ENCODE measurements around the gene LIG1.

The LIG1 gene

GRCh38 chr19:48194844-48195830 lies 25.0 kb upstream of the LIG1 start:
- Histone ChIP-seq H3K9ac (ENCODE audit: low read length) (no peak overlapping the region), H3K36me3 (ENCODE audit: insufficient read depth, low read length) (peaks cover 5% of the 10 kb centered on the region), H3K4me1 (ENCODE audit: insufficient read depth, low read length) (peaks cover 5% of the 10 kb centered on the region), H3K9me3 (ENCODE audit: low read length) (no peaks in the 10 kb centered on the region), H3K27ac (ENCODE audit: low read depth, low read length) (no peak overlapping the region), H3K4me3 (ENCODE audit: low read depth in 1 of 2, low read length in 2 of 2) (no peak overlapping the region), H3K27me3 (ENCODE audit: control insufficient read depth in 1 of 2, insufficient read depth in 2 of 2, low read length in 2 of 2) (no peaks in the 10 kb centered on the region)

- no peak overlapping the region for H3K4me3 ChIP-seq (ENCODE audit: low read depth in 1 of 2, low read length in 2 of 2)
- no peaks in the 10 kb centered on the region for H3K9me3 ChIP-seq (ENCODE audit: low read length)
- no peak overlapping the region for H3K27ac ChIP-seq (ENCODE audit: low read depth, low read length)
- H3K27me3 ChIP-seq (ENCODE audit: control insufficient read depth in 1 of 2, insufficient read depth in 2 of 2, low read length in 2 of 2) = no peaks in the 10 kb centered on the region
- H3K4me1 ChIP-seq (ENCODE audit: insufficient read depth, low read length) = peaks cover 5% of the 10 kb centered on the region
- H3K36me3 ChIP-seq (ENCODE audit: insufficient read depth, low read length) = peaks cover 5% of the 10 kb centered on the region
- H3K9ac ChIP-seq (ENCODE audit: low read length) = no peak overlapping the region
Measured at GRCh38 chr19:48194041-48194843, 24.1 kb upstream of the LIG1 start.

- Histone ChIP-seq H3K4me3 (ENCODE audit: low read depth in 1 of 2, low read length in 2 of 2) (no peak overlapping the region), H3K9ac (ENCODE audit: low read length) (no peak overlapping the region), H3K27ac (ENCODE audit: low read depth, low read length) (no peak overlapping the region), H3K27me3 (ENCODE audit: control insufficient read depth in 1 of 2, insufficient read depth in 2 of 2, low read length in 2 of 2) (no peaks in the 10 kb centered on the region), H3K36me3 (ENCODE audit: insufficient read depth, low read length) (peaks cover 5% of the 10 kb centered on the region), H3K4me1 (ENCODE audit: insufficient read depth, low read length) (peaks cover 5% of the 10 kb centered on the region), H3K9me3 (ENCODE audit: low read length) (no peaks in the 10 kb centered on the region)
Measured at GRCh38 chr19:48192750-48193149, 22.6 kb upstream of the LIG1 start.

GRCh38 chr19:48190885-48191284 lies 20.7 kb upstream of the LIG1 start:
- no peaks in the 10 kb centered on the region for H3K4me1 ChIP-seq (ENCODE audit: insufficient read depth, low read length)
- H3K27ac ChIP-seq (ENCODE audit: low read depth, low read length) = no peak overlapping the region
- no peak overlapping the region for H3K9ac ChIP-seq (ENCODE audit: low read length)
- H3K27me3 ChIP-seq (ENCODE audit: control insufficient read depth in 1 of 2, insufficient read depth in 2 of 2, low read length in 2 of 2) = no peaks in the 10 kb centered on the region
- H3K36me3 ChIP-seq (ENCODE audit: insufficient read depth, low read length) = peaks cover 5% of the 10 kb centered on the region
- H3K4me3 ChIP-seq (ENCODE audit: low read depth in 1 of 2, low read length in 2 of 2) = no peak overlapping the region
- H3K9me3 ChIP-seq (ENCODE audit: low read length) = no peaks in the 10 kb centered on the region

GRCh38 chr19:48190288-48190884 lies 20.2 kb upstream of the LIG1 start:
- H3K36me3 ChIP-seq (ENCODE audit: insufficient read depth, low read length) = peaks cover 5% of the 10 kb centered on the region

GRCh38 chr19:48186541-48186991 lies 16.4 kb upstream of the LIG1 start:
- H3K9ac ChIP-seq (ENCODE audit: low read length) = no peak overlapping the region
- H3K27ac ChIP-seq (ENCODE audit: low read depth, low read length) = no peak overlapping the region
- H3K27me3 ChIP-seq (ENCODE audit: control insufficient read depth in 1 of 2, insufficient read depth in 2 of 2, low read length in 2 of 2) = no peaks in the 10 kb centered on the region
- H3K36me3 ChIP-seq (ENCODE audit: insufficient read depth, low read length) = peaks cover 6% of the 10 kb centered on the region
- H3K9me3 ChIP-seq (ENCODE audit: low read length) = no peaks in the 10 kb centered on the region
- H3K4me3 ChIP-seq (ENCODE audit: low read depth in 1 of 2, low read length in 2 of 2) = no peak overlapping the region
- H3K4me1 ChIP-seq (ENCODE audit: insufficient read depth, low read length) = no peaks in the 10 kb centered on the region

More at GRCh38 chr19:48190288-48190884, 20.2 kb upstream of the LIG1 start:
- Histone ChIP-seq H3K27me3 (ENCODE audit: control insufficient read depth in 1 of 2, insufficient read depth in 2 of 2, low read length in 2 of 2) (no peaks in the 10 kb centered on the region), H3K4me3 (ENCODE audit: low read depth in 1 of 2, low read length in 2 of 2) (no peak overlapping the region), H3K9ac (ENCODE audit: low read length) (no peak overlapping the region), H3K9me3 (ENCODE audit: low read length) (no peaks in the 10 kb centered on the region), H3K27ac (ENCODE audit: low read depth, low read length) (no peak overlapping the region), H3K4me1 (ENCODE audit: insufficient read depth, low read length) (no peaks in the 10 kb centered on the region)

- Histone ChIP-seq H3K27ac (ENCODE audit: low read depth, low read length) (no peak overlapping the region), H3K27me3 (ENCODE audit: control insufficient read depth in 1 of 2, insufficient read depth in 2 of 2, low read length in 2 of 2) (no peaks in the 10 kb centered on the region), H3K4me3 (ENCODE audit: low read depth in 1 of 2, low read length in 2 of 2) (no peak overlapping the region), H3K9ac (ENCODE audit: low read length) (no peak overlapping the region), H3K9me3 (ENCODE audit: low read length) (no peaks in the 10 kb centered on the region), H3K4me1 (ENCODE audit: insufficient read depth, low read length) (no peaks in the 10 kb centered on the region), H3K36me3 (ENCODE audit: insufficient read depth, low read length) (peaks cover 6% of the 10 kb centered on the region)
Measured at GRCh38 chr19:48186015-48186414, 15.9 kb upstream of the LIG1 start.

GRCh38 chr19:48183356-48183755 lies 13.2 kb upstream of the LIG1 start:
- no peaks in the 10 kb centered on the region for H3K4me1 ChIP-seq (ENCODE audit: insufficient read depth, low read length)
- H3K9me3 ChIP-seq (ENCODE audit: low read length) = no peaks in the 10 kb centered on the region
- peaks cover 12% of the 10 kb centered on the region for H3K36me3 ChIP-seq (ENCODE audit: insufficient read depth, low read length)
- H3K4me3 ChIP-seq (ENCODE audit: low read depth in 1 of 2, low read length in 2 of 2) = no peak overlapping the region
- no peaks in the 10 kb centered on the region for H3K27me3 ChIP-seq (ENCODE audit: control insufficient read depth in 1 of 2, insufficient read depth in 2 of 2, low read length in 2 of 2)
- H3K27ac ChIP-seq (ENCODE audit: low read depth, low read length) = no peak overlapping the region
- no peak overlapping the region for H3K9ac ChIP-seq (ENCODE audit: low read length)

- no peak overlapping the region for H3K27ac ChIP-seq (ENCODE audit: low read depth, low read length)
- no peak overlapping the region for H3K9ac ChIP-seq (ENCODE audit: low read length)
- H3K4me3 ChIP-seq (ENCODE audit: low read depth in 1 of 2, low read length in 2 of 2) = no peak overlapping the region
- no peaks in the 10 kb centered on the region for H3K9me3 ChIP-seq (ENCODE audit: low read length)
- peaks cover 12% of the 10 kb centered on the region for H3K36me3 ChIP-seq (ENCODE audit: insufficient read depth, low read length)
- no peaks in the 10 kb centered on the region for H3K4me1 ChIP-seq (ENCODE audit: insufficient read depth, low read length)
- no peaks in the 10 kb centered on the region for H3K27me3 ChIP-seq (ENCODE audit: control insufficient read depth in 1 of 2, insufficient read depth in 2 of 2, low read length in 2 of 2)
Measured at GRCh38 chr19:48182434-48182833, 12.3 kb upstream of the LIG1 start.

- Histone ChIP-seq H3K36me3 (ENCODE audit: insufficient read depth, low read length) (peaks cover 12% of the 10 kb centered on the region), H3K4me1 (ENCODE audit: insufficient read depth, low read length) (no peaks in the 10 kb centered on the region), H3K4me3 (ENCODE audit: low read depth in 1 of 2, low read length in 2 of 2) (no peak overlapping the region), H3K27me3 (ENCODE audit: control insufficient read depth in 1 of 2, insufficient read depth in 2 of 2, low read length in 2 of 2) (no peaks in the 10 kb centered on the region), H3K9ac (ENCODE audit: low read length) (no peak overlapping the region), H3K9me3 (ENCODE audit: low read length) (no peaks in the 10 kb centered on the region), H3K27ac (ENCODE audit: low read depth, low read length) (no peak overlapping the region)
Measured at GRCh38 chr19:48181505-48181904, 11.4 kb upstream of the LIG1 start.

- Histone ChIP-seq H3K4me3 (ENCODE audit: low read depth in 1 of 2, low read length in 2 of 2) (no peak overlapping the region), H3K4me1 (ENCODE audit: insufficient read depth, low read length) (peaks cover 2% of the 10 kb centered on the region), H3K9me3 (ENCODE audit: low read length) (no peaks in the 10 kb centered on the region), H3K27me3 (ENCODE audit: control insufficient read depth in 1 of 2, insufficient read depth in 2 of 2, low read length in 2 of 2) (no peaks in the 10 kb centered on the region), H3K36me3 (ENCODE audit: insufficient read depth, low read length) (peaks cover 25% of the 10 kb centered on the region), H3K9ac (ENCODE audit: low read length) (no peak overlapping the region), H3K27ac (ENCODE audit: low read depth, low read length) (no peak overlapping the region)
Measured at GRCh38 chr19:48176226-48176625, 6.1 kb upstream of the LIG1 start.
